ENCODE measurements around the gene HIPK4. TPM values are rescaled to one million over a fixed set of nuclear protein-coding genes. Genes with fewer than 3 reads are reported as not detected.

Gene HIPK4
- total RNA-seq, 3 donors from 2014 or later (not counting 1 experiment from before 2014, with no cell fraction given), result 0.14 to 0.29 TPM; not detected in 1

- TF ChIP-seq CTCF (IDR thresholded peaks at IDR 0.05), result no peak
- Mint-ChIP-seq H3K4me3 (peak within 1 kb of the TSS; percentile 41), H3K27ac (peak within 1 kb of the TSS in 1 of 2 donors; percentile 43), H3K36me3 (no peaks in the 10 kb centered on the region), H3K9me3 (no peaks in the 10 kb centered on the region), H3K4me1 (peaks cover 29 to 41% of the 10 kb centered on the region in 2 donors), H3K27me3 (ENCODE audit: low read depth in 2 of 2) (peaks cover 0 to 3% of the 10 kb centered on the region in 2 donors)
- peak; percentile 47 to 66 (median 56) for ATAC-seq
- peaks cover 57% of the 10 kb centered on the region for H3K4me1 ChIP-seq (ENCODE audit: control insufficient read depth, insufficient read depth, low read length)
- WGBS (ENCODE audit: insufficient coverage), result 43% methylated on average over 16 of the region's 18 CpGs
- H3K27me3 ChIP-seq (ENCODE audit: control insufficient read depth, insufficient read depth, low read length), result no peaks in the 10 kb centered on the region
- intact Hi-C loops (cut with micrococcal nuclease), result no loop called here
- peak in 1 of 2 donors; percentile 8 for DNase-seq
- no peak within 1 kb of the TSS for H3K27ac ChIP-seq (ENCODE audit: low read length)
- no peaks in the 10 kb centered on the region for H3K9me3 ChIP-seq (ENCODE audit: control insufficient read depth, insufficient read depth, low read length)
- no peak within 1 kb of the TSS for H3K4me3 ChIP-seq (ENCODE audit: low read length)
- no peaks in the 10 kb centered on the region for H3K36me3 ChIP-seq (ENCODE audit: control insufficient read depth, insufficient read depth, low read length)
Observed at GRCh38 chr19:40413291-40413845, 23.4 kb upstream of the HIPK4 start, which contains the start of gene PRX. PRX (minus strand) TSS chr19:40413378; CDS start chr19:40407932, 5,446 bp downstream.

DNA sequence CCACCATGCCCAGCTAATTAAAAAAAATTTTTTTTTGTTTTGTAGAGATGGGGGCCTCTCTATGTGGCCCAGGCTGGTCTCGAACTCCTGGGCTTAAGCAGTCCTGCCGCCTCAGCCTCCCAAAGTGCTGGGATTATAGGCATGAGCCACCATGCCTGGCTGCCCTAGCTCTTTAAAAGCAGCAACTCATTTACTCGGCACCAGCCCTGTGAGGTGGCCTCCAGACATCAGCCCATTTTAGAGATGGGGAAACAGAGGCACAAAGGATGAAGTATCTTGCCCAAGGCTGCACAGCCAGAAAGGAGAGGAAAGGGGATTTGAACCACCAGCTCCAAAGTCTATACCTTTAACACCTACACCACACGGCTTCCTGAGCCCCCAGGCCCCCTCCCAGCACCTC is 22.9 kb upstream of the HIPK4 start:
- H3K27ac ChIP-seq (ENCODE audit: low read length), result no peak overlapping the region
- no peaks in the 10 kb centered on the region for H3K27me3 ChIP-seq (ENCODE audit: control insufficient read depth, insufficient read depth, low read length)
- Mint-ChIP-seq H3K27me3 (ENCODE audit: low read depth in 2 of 2) (peaks cover 0 to 3% of the 10 kb centered on the region in 2 donors), H3K4me3 (no peak overlapping the region), H3K27ac (peak overlapping the region in 1 of 2 donors; percentile 43), H3K9me3 (no peaks in the 10 kb centered on the region), H3K36me3 (no peaks in the 10 kb centered on the region), H3K4me1 (peaks cover 26 to 40% of the 10 kb centered on the region in 2 donors)
- TF ChIP-seq CTCF (IDR thresholded peaks at IDR 0.05), result no peak
- no peak overlapping the region for H3K4me3 ChIP-seq (ENCODE audit: low read length)
- 91% methylated on average over 4 of the region's 4 CpGs for WGBS (ENCODE audit: insufficient coverage)
- DNase-seq, result no peak
- no peak for ATAC-seq
- intact Hi-C loops (cut with micrococcal nuclease), result no loop called here
- H3K36me3 ChIP-seq (ENCODE audit: control insufficient read depth, insufficient read depth, low read length), result no peaks in the 10 kb centered on the region
- no peaks in the 10 kb centered on the region for H3K9me3 ChIP-seq (ENCODE audit: control insufficient read depth, insufficient read depth, low read length)
- peaks cover 62% of the 10 kb centered on the region for H3K4me1 ChIP-seq (ENCODE audit: control insufficient read depth, insufficient read depth, low read length)

DNA sequence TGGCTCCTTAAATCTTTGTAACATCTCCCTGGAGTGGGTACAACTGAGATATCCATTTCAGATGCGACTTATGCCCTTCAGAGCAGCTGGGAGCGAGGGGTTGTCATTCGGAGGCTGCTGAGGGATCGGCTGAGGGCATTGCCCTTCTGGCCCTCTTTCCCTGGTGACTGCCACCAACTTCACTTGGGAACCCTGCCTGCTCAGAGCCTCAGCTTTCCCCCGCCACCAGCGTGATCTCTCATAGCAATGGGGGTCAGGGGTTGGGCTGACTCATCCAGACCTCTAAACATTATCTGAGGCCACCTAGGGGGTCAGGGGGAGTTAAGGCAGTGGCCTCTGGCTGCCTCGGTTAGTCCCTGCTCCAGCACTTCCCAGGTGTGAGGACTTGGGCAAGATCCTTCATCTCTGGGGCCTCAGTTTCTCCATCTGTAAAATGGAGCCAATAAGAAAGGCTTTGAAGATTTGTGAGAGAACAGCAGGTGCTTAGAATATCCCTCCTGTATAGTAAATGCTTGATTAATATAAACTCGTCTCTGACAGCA is 22.0 kb upstream of the HIPK4 start:
- peaks cover 23 to 37% of the 10 kb centered on the region in 2 donors for H3K4me1 Mint-ChIP-seq
- no peaks in the 10 kb centered on the region for H3K27me3 ChIP-seq (ENCODE audit: control insufficient read depth, insufficient read depth, low read length)
- H3K36me3 ChIP-seq (ENCODE audit: control insufficient read depth, insufficient read depth, low read length), result no peaks in the 10 kb centered on the region
- no peak for TF ChIP-seq CTCF (IDR thresholded peaks at IDR 0.05)
- H3K9me3 Mint-ChIP-seq, result no peaks in the 10 kb centered on the region
- peaks cover 0 to 3% of the 10 kb centered on the region in 2 donors for H3K27me3 Mint-ChIP-seq (ENCODE audit: low read depth in 2 of 2)
- intact Hi-C loops (cut with micrococcal nuclease), result no loop called here
- H3K4me1 ChIP-seq (ENCODE audit: control insufficient read depth, insufficient read depth, low read length), result peaks cover 57% of the 10 kb centered on the region
- H3K4me3 Mint-ChIP-seq, result no peak overlapping the region
- no peaks in the 10 kb centered on the region for H3K36me3 Mint-ChIP-seq
- WGBS (ENCODE audit: insufficient coverage), result 91% methylated on average over 7 of the region's 8 CpGs
- no peak overlapping the region for H3K4me3 ChIP-seq (ENCODE audit: low read length)
- DNase-seq, result no peak
- no peak overlapping the region for H3K27ac ChIP-seq (ENCODE audit: low read length)
- no peak overlapping the region for H3K27ac Mint-ChIP-seq
- no peak for ATAC-seq
- H3K9me3 ChIP-seq (ENCODE audit: control insufficient read depth, insufficient read depth, low read length), result no peaks in the 10 kb centered on the region
